HepG2 (cell line): ENCODE data around the gene COPS7B. TPM values are rescaled to one million over a fixed set of nuclear protein-coding genes. Genes with fewer than 3 reads are reported as not detected.
A peak's percentile ranks its signal among the peaks of the same experiment; 100 is the strongest.

Source experiments
- CENPBD1 ChIP-seq: sonication (generic); formaldehyde crosslinking; IDR thresholded peaks from 2 replicates; pipeline ENCODE4 v1.8.0; 2022; ENCODE audit warnings: missing genetic modification reagents, low read depth, mild to moderate bottlenecking, borderline replicate concordance
- HDAC6 ChIP-seq: fragments of 200-600 bp; sonication (generic); IDR thresholded peaks from 2 replicates; pipeline ENCODE4 v1.7.0; 2017; ENCODE audit warnings: mild to moderate bottlenecking, antibody characterized with exemption, low read length, low read depth
- HNF1A ChIP-seq, 2 experiments: sonication (generic) in 1 of 2; formaldehyde crosslinking in 1 of 2; IDR thresholded peaks; 2 replicates each; pipeline versions ENCODE4 v1.4.0 to v1.6.1; 2016 to 2020; ENCODE audit warnings: borderline replicate concordance in 1 of 2, low read depth in 1 of 2, mild to moderate bottlenecking in 1 of 2, missing genetic modification reagents in 1 of 2
- MED13 ChIP-seq: sonication (generic); formaldehyde crosslinking; IDR thresholded peaks from 2 replicates; pipeline ENCODE4 v1.5.0; 2020; ENCODE audit warnings: missing genetic modification reagents
- MXD3 ChIP-seq: IDR thresholded peaks from 2 replicates; pipeline ENCODE4 v1.6.1; 2016; ENCODE audit warnings: mild to moderate bottlenecking, missing biosample characterization, missing genetic modification reagents
- NFYC ChIP-seq: IDR thresholded peaks from 2 replicates; pipeline ENCODE4 v1.6.1; 2016; ENCODE audit warnings: missing genetic modification reagents, missing compliant biosample characterization
- PHF5A ChIP-seq: IDR thresholded peaks from one replicate; pipeline ENCODE4 v1.6.1; 2018; ENCODE audit warnings: low read depth, missing genetic modification reagents; ENCODE audit not compliant: unreplicated experiment
- PREB ChIP-seq: sonication (generic); formaldehyde crosslinking; IDR thresholded peaks from 2 replicates; pipeline ENCODE4 v1.4.0; 2020; ENCODE audit warnings: missing genetic modification reagents
- TEF ChIP-seq: sonication (generic); formaldehyde crosslinking; IDR thresholded peaks from 2 replicates; pipeline ENCODE4 v1.5.0; 2020; ENCODE audit warnings: missing genetic modification reagents
- TSC22D2 ChIP-seq: sonication (generic); formaldehyde crosslinking; IDR thresholded peaks from 2 replicates; pipeline ENCODE4 v1.5.1; 2020; ENCODE audit warnings: missing genetic modification reagents, mild to moderate bottlenecking, borderline replicate concordance
- ZBTB43 ChIP-seq: sonication (generic); formaldehyde crosslinking; conservative IDR thresholded peaks from 2 replicates; pipeline ENCODE4 v1.4.0; 2020; ENCODE audit warnings: missing genetic modification reagents
- ZC3H4 ChIP-seq: sonication (generic); formaldehyde crosslinking; IDR thresholded peaks from 2 replicates; pipeline ENCODE4 v1.4.0; 2020; ENCODE audit warnings: missing genetic modification reagents, borderline replicate concordance
- ZMAT5 ChIP-seq: sonication (generic); formaldehyde crosslinking; IDR thresholded peaks from 2 replicates; pipeline ENCODE4 v1.5.0; 2020; ENCODE audit warnings: mild to moderate bottlenecking, low read depth, missing genetic modification reagents, borderline replicate concordance
- ZNF382 ChIP-seq: sonication (generic); formaldehyde crosslinking; IDR thresholded peaks from 2 replicates; pipeline ENCODE4 v1.5.0; 2020; ENCODE audit warnings: missing genetic modification reagents, mild to moderate bottlenecking, borderline replicate concordance
- ZNF547 ChIP-seq: sonication (generic); formaldehyde crosslinking; IDR thresholded peaks from 2 replicates; pipeline ENCODE4 v1.5.1; 2020; ENCODE audit warnings: mild to moderate bottlenecking, missing genetic modification reagents
- ZNF841 ChIP-seq: sonication (generic); formaldehyde crosslinking; IDR thresholded peaks from 2 replicates; pipeline ENCODE4 v1.8.1; 2023; ENCODE audit warnings: missing genetic modification reagents, borderline replicate concordance
- polyA plus RNA-seq, 8 experiments: library from polyadenylated mRNA; depleted of rRNA in 3 of 8; stranded (reverse) in 7 of 8; unstranded in 1 of 8; fragments of >200 nt; fragmentation: Illumina TruSeq in 4 of 8; extraction: Trizol in 4 of 8; gene quantifications; 2 replicates each; pipeline versions ENCODE4 v1.2.1 to v1.2.3, GENCODE V29; 2011 to 2016; ENCODE audit warnings: low read depth in 4 of 8, missing spikeins in 1 of 8, mixed read lengths in 1 of 8; ENCODE audit not compliant: insufficient read depth in 1 of 8
- total RNA-seq, 5 experiments: library from RNA; depleted of rRNA; stranded (reverse); fragments of >200 nt; fragmentation: Illumina TruSeq; extraction: Trizol; gene quantifications; 2 replicates each; pipeline ENCODE4 v1.2.3, GENCODE V29; 2016; ENCODE audit warnings: low read depth in 1 of 5

The COPS7B gene
- total and polyA plus RNA-seq, 2 of the 13 experiments (the other 11 are each of a cell fraction or from before 2014, with no cell fraction given) = 30.6 to 62.7 TPM

GRCh38 chr2:231800493-231801091 is 14.3 kb downstream of the COPS7B start (continued):
- TF ChIP-seq ZNF547 (CRISPR knock-in tag) (no peak), ZC3H4 (no peak), TSC22D2 (no peak), ZBTB43 (no peak), PHF5A (no peak), TEF (CRISPR knock-in tag) (peak; percentile 76; the same call in 1 of the 2 replicates), NFYC (CRISPR knock-in tag) (peak; percentile 17; the same call in 1 of the 2 replicates), ZNF382 (CRISPR knock-in tag) (no peak), HNF1A (IDR thresholded peaks at IDR 0.05; ENCODE audit: low read depth) (no peak), HNF1A (CRISPR knock-in tag; IDR thresholded peaks at IDR 0.05; ENCODE audit: borderline replicate concordance) (no peak), MED13 (CRISPR knock-in tag) (no peak), MXD3 (no peak), PREB (CRISPR knock-in tag) (no peak), CENPBD1 (CRISPR knock-in tag) (no peak), HDAC6 (no peak), ZNF841 (CRISPR knock-in tag) (no peak), ZMAT5 (CRISPR knock-in tag) (no peak)
